ENCODE results near the gene LCN1.

DNA sequence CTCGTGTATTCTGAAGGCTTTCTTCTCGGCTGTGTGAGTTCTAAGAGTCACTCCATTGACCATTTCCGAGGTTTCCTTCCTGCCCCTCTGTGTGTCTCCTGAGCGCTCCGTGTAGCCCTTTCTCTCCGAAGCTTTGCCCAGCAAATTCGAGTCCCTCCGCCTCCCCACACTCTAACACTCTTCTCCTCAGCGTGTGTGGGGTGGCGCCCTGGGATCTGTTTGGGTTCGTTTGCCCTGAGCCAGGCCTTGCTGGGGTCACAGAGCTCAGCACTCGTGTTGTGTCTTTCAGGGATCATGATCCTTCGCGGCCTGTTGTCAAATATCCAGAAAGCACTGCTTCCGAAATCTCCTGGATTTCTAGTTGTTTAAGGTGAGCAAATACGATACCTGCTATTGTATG is 34.7 kb downstream of the LCN1 start:
- TF ChIP-seq, protein P1, sequence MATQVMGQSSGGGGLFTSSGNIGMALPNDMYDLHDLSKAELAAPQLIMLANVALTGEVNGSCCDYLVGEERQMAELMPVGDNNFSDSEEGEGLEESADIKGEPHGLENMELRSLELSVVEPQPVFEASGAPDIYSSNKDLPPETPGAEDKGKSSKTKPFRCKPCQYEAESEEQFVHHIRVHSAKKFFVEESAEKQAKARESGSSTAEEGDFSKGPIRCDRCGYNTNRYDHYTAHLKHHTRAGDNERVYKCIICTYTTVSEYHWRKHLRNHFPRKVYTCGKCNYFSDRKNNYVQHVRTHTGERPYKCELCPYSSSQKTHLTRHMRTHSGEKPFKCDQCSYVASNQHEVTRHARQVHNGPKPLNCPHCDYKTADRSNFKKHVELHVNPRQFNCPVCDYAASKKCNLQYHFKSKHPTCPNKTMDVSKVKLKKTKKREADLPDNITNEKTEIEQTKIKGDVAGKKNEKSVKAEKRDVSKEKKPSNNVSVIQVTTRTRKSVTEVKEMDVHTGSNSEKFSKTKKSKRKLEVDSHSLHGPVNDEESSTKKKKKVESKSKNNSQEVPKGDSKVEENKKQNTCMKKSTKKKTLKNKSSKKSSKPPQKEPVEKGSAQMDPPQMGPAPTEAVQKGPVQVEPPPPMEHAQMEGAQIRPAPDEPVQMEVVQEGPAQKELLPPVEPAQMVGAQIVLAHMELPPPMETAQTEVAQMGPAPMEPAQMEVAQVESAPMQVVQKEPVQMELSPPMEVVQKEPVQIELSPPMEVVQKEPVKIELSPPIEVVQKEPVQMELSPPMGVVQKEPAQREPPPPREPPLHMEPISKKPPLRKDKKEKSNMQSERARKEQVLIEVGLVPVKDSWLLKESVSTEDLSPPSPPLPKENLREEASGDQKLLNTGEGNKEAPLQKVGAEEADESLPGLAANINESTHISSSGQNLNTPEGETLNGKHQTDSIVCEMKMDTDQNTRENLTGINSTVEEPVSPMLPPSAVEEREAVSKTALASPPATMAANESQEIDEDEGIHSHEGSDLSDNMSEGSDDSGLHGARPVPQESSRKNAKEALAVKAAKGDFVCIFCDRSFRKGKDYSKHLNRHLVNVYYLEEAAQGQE (IDR thresholded peaks at IDR 0.05; ENCODE audit: borderline replicate concordance) = no peak
- TF ChIP-seq EZH2 (IDR thresholded peaks at IDR 0.05; ENCODE audit: borderline replicate concordance, insufficient read depth, low read length, poor library complexity, severe bottlenecking) (no peak), RAD21 (conservative IDR thresholded peaks at IDR 0.05) (no peak), TAF1 (IDR thresholded peaks at IDR 0.05; ENCODE audit: low read depth) (no peak), POLR2AphosphoS5 (IDR thresholded peaks at IDR 0.05) (no peak), SMC3 (conservative IDR thresholded peaks at IDR 0.05; ENCODE audit: poor library complexity) (no peak)
- TF ChIP-seq, protein P2, sequence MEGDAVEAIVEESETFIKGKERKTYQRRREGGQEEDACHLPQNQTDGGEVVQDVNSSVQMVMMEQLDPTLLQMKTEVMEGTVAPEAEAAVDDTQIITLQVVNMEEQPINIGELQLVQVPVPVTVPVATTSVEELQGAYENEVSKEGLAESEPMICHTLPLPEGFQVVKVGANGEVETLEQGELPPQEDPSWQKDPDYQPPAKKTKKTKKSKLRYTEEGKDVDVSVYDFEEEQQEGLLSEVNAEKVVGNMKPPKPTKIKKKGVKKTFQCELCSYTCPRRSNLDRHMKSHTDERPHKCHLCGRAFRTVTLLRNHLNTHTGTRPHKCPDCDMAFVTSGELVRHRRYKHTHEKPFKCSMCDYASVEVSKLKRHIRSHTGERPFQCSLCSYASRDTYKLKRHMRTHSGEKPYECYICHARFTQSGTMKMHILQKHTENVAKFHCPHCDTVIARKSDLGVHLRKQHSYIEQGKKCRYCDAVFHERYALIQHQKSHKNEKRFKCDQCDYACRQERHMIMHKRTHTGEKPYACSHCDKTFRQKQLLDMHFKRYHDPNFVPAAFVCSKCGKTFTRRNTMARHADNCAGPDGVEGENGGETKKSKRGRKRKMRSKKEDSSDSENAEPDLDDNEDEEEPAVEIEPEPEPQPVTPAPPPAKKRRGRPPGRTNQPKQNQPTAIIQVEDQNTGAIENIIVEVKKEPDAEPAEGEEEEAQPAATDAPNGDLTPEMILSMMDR (IDR thresholded peaks at IDR 0.05; ENCODE audit: poor library complexity, severe bottlenecking) = no peak

All from neural cell (in vitro differentiated cells).